Measurements from ENCODE around the gene MYBPHL.
A peak's percentile ranks its signal among the peaks of the same experiment; 100 is the strongest.

MYBPHL gene

DNA sequence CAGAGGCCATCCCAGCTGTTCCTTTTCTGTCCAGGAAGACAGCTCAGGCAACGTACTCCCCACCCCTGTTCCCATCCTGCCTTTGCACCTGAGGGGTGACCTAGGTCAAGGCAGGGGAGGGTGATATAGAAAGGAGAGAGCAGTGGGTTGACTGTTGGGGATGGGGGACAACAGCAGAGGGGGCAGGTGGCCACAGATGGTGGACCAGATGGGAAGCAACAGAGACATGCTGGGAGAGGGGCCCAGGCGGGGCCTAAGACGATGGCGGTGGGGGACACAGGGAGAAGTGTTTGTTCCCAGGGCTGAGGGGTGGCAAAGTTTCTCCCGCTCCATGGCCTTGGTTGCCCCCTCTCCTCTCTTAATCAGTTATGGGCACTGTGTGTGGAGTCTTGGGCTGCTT is 51.1 kb downstream of the MYBPHL start (continued):
- TF ChIP-seq, protein P1, sequence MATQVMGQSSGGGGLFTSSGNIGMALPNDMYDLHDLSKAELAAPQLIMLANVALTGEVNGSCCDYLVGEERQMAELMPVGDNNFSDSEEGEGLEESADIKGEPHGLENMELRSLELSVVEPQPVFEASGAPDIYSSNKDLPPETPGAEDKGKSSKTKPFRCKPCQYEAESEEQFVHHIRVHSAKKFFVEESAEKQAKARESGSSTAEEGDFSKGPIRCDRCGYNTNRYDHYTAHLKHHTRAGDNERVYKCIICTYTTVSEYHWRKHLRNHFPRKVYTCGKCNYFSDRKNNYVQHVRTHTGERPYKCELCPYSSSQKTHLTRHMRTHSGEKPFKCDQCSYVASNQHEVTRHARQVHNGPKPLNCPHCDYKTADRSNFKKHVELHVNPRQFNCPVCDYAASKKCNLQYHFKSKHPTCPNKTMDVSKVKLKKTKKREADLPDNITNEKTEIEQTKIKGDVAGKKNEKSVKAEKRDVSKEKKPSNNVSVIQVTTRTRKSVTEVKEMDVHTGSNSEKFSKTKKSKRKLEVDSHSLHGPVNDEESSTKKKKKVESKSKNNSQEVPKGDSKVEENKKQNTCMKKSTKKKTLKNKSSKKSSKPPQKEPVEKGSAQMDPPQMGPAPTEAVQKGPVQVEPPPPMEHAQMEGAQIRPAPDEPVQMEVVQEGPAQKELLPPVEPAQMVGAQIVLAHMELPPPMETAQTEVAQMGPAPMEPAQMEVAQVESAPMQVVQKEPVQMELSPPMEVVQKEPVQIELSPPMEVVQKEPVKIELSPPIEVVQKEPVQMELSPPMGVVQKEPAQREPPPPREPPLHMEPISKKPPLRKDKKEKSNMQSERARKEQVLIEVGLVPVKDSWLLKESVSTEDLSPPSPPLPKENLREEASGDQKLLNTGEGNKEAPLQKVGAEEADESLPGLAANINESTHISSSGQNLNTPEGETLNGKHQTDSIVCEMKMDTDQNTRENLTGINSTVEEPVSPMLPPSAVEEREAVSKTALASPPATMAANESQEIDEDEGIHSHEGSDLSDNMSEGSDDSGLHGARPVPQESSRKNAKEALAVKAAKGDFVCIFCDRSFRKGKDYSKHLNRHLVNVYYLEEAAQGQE (tag by site-specific recombination; IDR thresholded peaks at IDR 0.05): no peak
- TF ChIP-seq ZNF560 (tag by site-specific recombination; IDR thresholded peaks at IDR 0.05; ENCODE audit: borderline replicate concordance) (no peak), BCL11A (tag by site-specific recombination; IDR thresholded peaks at IDR 0.05; ENCODE audit: low read depth) (no peak)

DNA sequence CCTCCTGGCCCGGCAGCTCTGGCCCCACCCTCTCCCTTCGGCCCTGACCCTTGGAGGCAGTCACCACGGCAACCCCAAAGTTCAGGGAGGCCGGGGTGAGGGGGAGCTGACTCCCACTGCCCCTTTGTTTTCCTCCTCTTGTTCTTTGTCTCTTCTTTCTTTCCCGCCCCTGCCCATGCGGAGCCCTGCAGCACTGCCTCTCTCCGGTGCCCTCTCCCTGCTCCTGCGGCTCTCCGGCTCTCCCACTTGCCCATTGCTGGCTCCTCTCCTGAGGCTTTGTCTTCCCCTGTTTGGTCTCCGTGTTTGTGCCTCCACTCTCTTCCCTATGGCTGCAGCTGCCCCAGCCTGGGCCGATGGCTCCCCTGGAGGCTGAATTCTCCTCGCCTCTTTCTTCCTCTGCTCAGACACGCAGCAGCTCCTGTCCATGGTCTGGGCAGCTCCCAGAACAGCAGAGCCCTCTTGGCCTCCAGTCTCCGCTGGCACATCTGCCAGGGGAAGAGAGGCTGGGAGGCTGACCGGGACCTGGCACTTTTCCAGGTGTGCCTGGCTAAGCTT is 51.6 kb downstream of the MYBPHL start:
- no peak overlapping the region for H3K4me3 ChIP-seq (ENCODE audit: low read depth, low read length)
- peaks cover 0 to 55% of the 10 kb centered on the region in 2 experiments; a peak in 1 of 3 replicates for H3K36me3 ChIP-seq (ENCODE audit: control insufficient read depth in 2 of 2, insufficient read depth in 1 of 2, low read length in 2 of 2)
- ChIA-PET POLR2A (no interaction called here), CTCF (interaction anchor here (1.0 to 2.6 kb wide), 8 partner anchors 8 to 277 kb away, joined by 3 to 11 read pairs (median 4); partner anchors contain the start of genes PSRC1 and SORT1)
- no peaks in the 10 kb centered on the region for H3K9me3 ChIP-seq (ENCODE audit: control insufficient read depth, insufficient read depth, low read depth, low read length)
- no peak overlapping the region for H3K27ac ChIP-seq (ENCODE audit: extremely low read depth, low read depth, low read length)
- peak; percentile 29; the same call in 1 of the 2 replicates for TF ChIP-seq EGR2 (tag by site-specific recombination; IDR thresholded peaks at IDR 0.05; ENCODE audit: low read depth)
- TF ChIP-seq ZNF785 (tag by site-specific recombination; IDR thresholded peaks at IDR 0.05): no peak
- TF ChIP-seq ZNF138 (tag by site-specific recombination; IDR thresholded peaks at IDR 0.05; ENCODE audit: borderline replicate concordance): no peak
- no peak for TF ChIP-seq ZNF404 (tag by site-specific recombination; IDR thresholded peaks at IDR 0.05)
- no peak for TF ChIP-seq ZNF544 (tag by site-specific recombination; IDR thresholded peaks at IDR 0.05)
- TF ChIP-seq GLI2 (tag by site-specific recombination; IDR thresholded peaks at IDR 0.05; ENCODE audit: borderline replicate concordance, low read depth): no peak
- no peak for TF ChIP-seq ZNF660 (tag by site-specific recombination; IDR thresholded peaks at IDR 0.05)
- no peak for TF ChIP-seq ZNF629 (tag by site-specific recombination; IDR thresholded peaks at IDR 0.05)
- peaks cover 5% of the 10 kb centered on the region; the same call in 1 of the 2 replicates for H3K4me1 ChIP-seq (ENCODE audit: control insufficient read depth, insufficient read depth, low read length)

DNA sequence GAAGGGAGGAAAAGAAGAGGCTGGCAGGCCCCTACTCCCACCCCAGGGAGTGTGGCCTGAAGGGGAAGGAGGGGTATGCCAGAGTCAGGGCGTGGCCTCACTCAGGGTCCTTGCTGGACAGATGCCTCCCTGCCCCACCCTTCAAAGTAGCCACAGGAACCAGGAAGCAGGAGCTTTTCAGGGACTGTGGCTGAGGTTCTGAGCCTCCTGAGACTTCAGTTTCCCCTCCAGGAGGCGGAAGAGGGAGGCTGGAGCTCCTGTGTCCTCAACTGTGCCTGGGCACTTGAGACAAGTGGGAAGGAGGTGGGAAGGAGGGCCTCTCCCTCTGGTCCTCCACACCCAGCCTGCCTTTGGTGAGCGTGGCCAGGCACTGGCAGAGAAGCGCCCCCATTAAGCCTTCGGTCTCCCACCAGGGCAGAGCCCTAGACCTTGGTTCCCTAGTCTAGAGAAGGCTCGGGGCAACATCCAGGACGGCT is 52.2 kb downstream of the MYBPHL start:
- CTCF ChIA-PET: interaction anchor here (0.6 to 2.6 kb wide), 9 partner anchors 9 to 1641 kb away, joined by 3 to 16 read pairs (median 4); partner anchors contain the start of genes PSRC1 and SORT1
- no peak overlapping the region for H3K27ac ChIP-seq (ENCODE audit: extremely low read depth, low read depth, low read length)
- POLR2A ChIA-PET: interaction anchor here (0.6 to 1.9 kb wide), 3 partner anchors 22 to 144 kb away, joined by 3 to 7 read pairs (median 4); partner anchors contain the start of gene SORT1
- H3K4me3 ChIP-seq (ENCODE audit: low read depth, low read length): no peak overlapping the region
- TF ChIP-seq KLF1 (tag by site-specific recombination; IDR thresholded peaks at IDR 0.05): peak; percentile 88
- no peak for TF ChIP-seq ZNF146 (tag by site-specific recombination; IDR thresholded peaks at IDR 0.05)
- TF ChIP-seq ZIC2 (tag by site-specific recombination; IDR thresholded peaks at IDR 0.05): peak; percentile 34; the same call in 1 of the 2 replicates
- TF ChIP-seq, protein P1 (tag by site-specific recombination; IDR thresholded peaks at IDR 0.05): peak; percentile 52; the same call in 1 of the 2 replicates
- no peak for TF ChIP-seq ZSCAN23 (tag by site-specific recombination; IDR thresholded peaks at IDR 0.05)
- H3K36me3 ChIP-seq (ENCODE audit: control insufficient read depth in 2 of 2, insufficient read depth in 1 of 2, low read length in 2 of 2): peaks cover 0 to 53% of the 10 kb centered on the region in 2 experiments; a peak in 1 of 3 replicates
- peaks cover 5% of the 10 kb centered on the region; the same call in 1 of the 2 replicates for H3K4me1 ChIP-seq (ENCODE audit: control insufficient read depth, insufficient read depth, low read length)
- no peaks in the 10 kb centered on the region for H3K9me3 ChIP-seq (ENCODE audit: control insufficient read depth, insufficient read depth, low read depth, low read length)

Measured in HEK293 (cell line).